ENCODE data around the gene CCL18.
"Not testable (repeated sequence)": the region's sequence is repeated elsewhere in the genome, so short reads cannot be mapped to it uniquely, and the experiment has no call there.

DNA sequence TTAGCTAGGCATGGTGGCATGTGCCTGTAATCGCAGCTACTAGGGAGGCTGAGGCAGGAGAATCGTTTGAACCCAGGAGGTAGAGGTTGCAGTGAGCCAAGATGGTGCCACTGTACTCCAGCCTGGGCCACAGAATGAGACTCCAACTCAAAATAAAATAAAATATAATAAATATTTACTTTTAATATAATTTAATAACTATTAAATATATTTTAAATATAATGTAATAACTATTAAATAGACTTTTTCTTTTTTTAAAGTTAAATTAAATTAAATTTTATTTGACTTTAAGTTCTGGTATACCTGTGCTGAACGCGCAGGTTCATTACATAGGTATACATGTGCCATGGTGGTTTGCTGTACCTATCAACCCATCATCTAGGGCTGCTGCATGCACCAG is 48.2 kb upstream of the CCL18 start:
- TF ChIP-seq, protein P1, sequence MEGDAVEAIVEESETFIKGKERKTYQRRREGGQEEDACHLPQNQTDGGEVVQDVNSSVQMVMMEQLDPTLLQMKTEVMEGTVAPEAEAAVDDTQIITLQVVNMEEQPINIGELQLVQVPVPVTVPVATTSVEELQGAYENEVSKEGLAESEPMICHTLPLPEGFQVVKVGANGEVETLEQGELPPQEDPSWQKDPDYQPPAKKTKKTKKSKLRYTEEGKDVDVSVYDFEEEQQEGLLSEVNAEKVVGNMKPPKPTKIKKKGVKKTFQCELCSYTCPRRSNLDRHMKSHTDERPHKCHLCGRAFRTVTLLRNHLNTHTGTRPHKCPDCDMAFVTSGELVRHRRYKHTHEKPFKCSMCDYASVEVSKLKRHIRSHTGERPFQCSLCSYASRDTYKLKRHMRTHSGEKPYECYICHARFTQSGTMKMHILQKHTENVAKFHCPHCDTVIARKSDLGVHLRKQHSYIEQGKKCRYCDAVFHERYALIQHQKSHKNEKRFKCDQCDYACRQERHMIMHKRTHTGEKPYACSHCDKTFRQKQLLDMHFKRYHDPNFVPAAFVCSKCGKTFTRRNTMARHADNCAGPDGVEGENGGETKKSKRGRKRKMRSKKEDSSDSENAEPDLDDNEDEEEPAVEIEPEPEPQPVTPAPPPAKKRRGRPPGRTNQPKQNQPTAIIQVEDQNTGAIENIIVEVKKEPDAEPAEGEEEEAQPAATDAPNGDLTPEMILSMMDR (conservative IDR thresholded peaks at IDR 0.05; ENCODE audit: low read length), result not testable (repeated sequence)
- TF ChIP-seq EZH2phosphoT487 (IDR thresholded peaks at IDR 0.05; ENCODE audit: borderline replicate concordance, low read depth, low read length), result not testable (repeated sequence)
